Smooth muscle cell (in vitro differentiated cells): ENCODE measurements around the gene SYT8. TPM values are rescaled to one million over a fixed set of nuclear protein-coding genes. Genes with fewer than 3 reads are reported as not detected.

Source experiments
- DNase-seq: peaks from one replicate; lab custom pipeline; 2025; ENCODE audit not compliant: unreplicated experiment; lab: John Stamatoyannopoulos, UW
- H2AFZ ChIP-seq: fragments of 200-600 bp; sonication (generic); 2 replicates; pipeline ENCODE4 v1.6.0; 2016; ENCODE audit warnings: antibody characterized with exemption, low read depth, mild to moderate bottlenecking
- H3F3A ChIP-seq: fragments of 200-600 bp; sonication (generic); 2 replicates; pipeline ENCODE4 v1.6.0; 2017; ENCODE audit warnings: antibody characterized with exemption, low read depth
- H3K27ac ChIP-seq: fragments of 200-600 bp; sonication (generic); 2 replicates; pipeline ENCODE4 v1.5.1; 2016; ENCODE audit warnings: low read depth, mild to moderate bottlenecking
- H3K27me3 ChIP-seq: fragments of 200-600 bp; sonication (generic); 2 replicates; pipeline ENCODE4 v1.6.1; 2016; ENCODE audit warnings: low read depth, mild to moderate bottlenecking
- H3K36me3 ChIP-seq: fragments of 200-600 bp; sonication (generic); 2 replicates; pipeline ENCODE4 v1.5.1; 2016; ENCODE audit warnings: low read depth
- H3K4me1 ChIP-seq: fragments of 200-600 bp; sonication (generic); 2 replicates; pipeline ENCODE4 v1.5.1; 2016; ENCODE audit warnings: low read depth
- H3K4me2 ChIP-seq: fragments of 200-600 bp; sonication (generic); 2 replicates; pipeline ENCODE4 v1.6.0; 2016; ENCODE audit warnings: mild to moderate bottlenecking
- H3K4me3 ChIP-seq: fragments of 200-600 bp; sonication (generic); 2 replicates; pipeline ENCODE4 v1.5.1; 2016; ENCODE audit warnings: mild to moderate bottlenecking
- H3K79me2 ChIP-seq: fragments of 200-600 bp; sonication (generic); 2 replicates; pipeline ENCODE4 v1.6.0; 2016; ENCODE audit warnings: low read depth, mild to moderate bottlenecking
- H3K9ac ChIP-seq: fragments of 200-600 bp; sonication (generic); 2 replicates; pipeline ENCODE4 v1.6.0; 2016; ENCODE audit warnings: low read depth
- H3K9me3 ChIP-seq: fragments of 200-600 bp; sonication (generic); replicated peaks from 2 replicates; pipeline ENCODE4 v1.5.1; 2016; ENCODE audit warnings: low read depth
- H4K20me1 ChIP-seq: fragments of 200-600 bp; sonication (generic); 2 replicates; pipeline ENCODE4 v1.6.0; 2016; ENCODE audit warnings: low read depth
- WGBS: methylation state at CpG from one replicate; pipeline ENCODE4 v1.1.7; 2016; ENCODE audit warnings: low lambda C conversion rate; 5-methylcytosine and 5-hydroxymethylcytosine counted together
- polyA plus RNA-seq: library from polyadenylated mRNA; unstranded; fragments of >200 nt; fragmentation: Nextera tagmentation; extraction: Ambion mirVana; gene quantifications from 2 replicates; pipeline ENCODE4 v1.2.1, GENCODE V29; 2016
- total RNA-seq: library from RNA; depleted of rRNA; stranded (reverse); fragments of >200 nt; gene quantifications from 2 replicates; pipeline ENCODE4 v1.2.3, GENCODE V29; 2014
- TF ChIP-seq, protein P1 (sequence below): fragments of 200-600 bp; sonication (generic); IDR thresholded peaks from 2 replicates; pipeline ENCODE4 v1.5.1; 2017; ENCODE audit warnings: borderline replicate concordance, mild to moderate bottlenecking, antibody characterized with exemption; ENCODE audit not compliant: insufficient read depth, poor library complexity, severe bottlenecking

SYT8 gene
- total and polyA plus RNA-seq, 2 experiments from 2014 or later: 0.13 to 2.0 TPM

DNA sequence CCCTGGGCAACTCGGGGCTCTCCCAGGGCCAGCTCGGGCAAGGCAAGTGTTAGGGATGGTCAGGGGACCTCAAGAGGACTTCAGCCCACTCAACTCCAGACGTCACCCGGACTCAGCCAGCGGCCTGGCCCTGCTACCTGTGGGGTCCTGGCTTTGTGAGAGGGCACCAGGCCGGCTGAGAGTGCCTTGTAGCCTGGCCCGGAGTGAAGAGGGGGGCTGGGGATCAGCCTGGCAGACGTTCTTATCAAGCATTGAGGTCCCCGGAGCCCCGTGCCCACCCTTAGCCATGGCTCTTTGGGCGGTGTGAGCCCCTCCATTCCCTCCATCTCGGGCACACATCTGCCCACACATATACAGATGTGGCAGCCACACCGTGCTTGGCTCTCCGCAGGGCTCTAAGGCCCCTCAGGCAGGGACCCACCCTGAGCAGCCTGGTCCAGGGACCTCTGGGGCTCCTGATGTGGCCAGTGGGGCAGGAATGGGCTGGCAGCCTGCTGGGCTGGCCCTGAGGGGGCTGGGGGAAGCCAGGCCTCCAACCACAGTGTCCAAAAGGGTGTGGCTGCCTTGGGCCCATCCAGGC, 33.4 kb downstream of the SYT8 start:
- 91% methylated on average over 14 of the region's 14 CpGs for WGBS
- H3K79me2 ChIP-seq: no peaks in the 10 kb centered on the region
- H3K9me3 ChIP-seq: no peaks in the 10 kb centered on the region
- H3K4me2 ChIP-seq: no peak overlapping the region
- TF ChIP-seq, protein P1, sequence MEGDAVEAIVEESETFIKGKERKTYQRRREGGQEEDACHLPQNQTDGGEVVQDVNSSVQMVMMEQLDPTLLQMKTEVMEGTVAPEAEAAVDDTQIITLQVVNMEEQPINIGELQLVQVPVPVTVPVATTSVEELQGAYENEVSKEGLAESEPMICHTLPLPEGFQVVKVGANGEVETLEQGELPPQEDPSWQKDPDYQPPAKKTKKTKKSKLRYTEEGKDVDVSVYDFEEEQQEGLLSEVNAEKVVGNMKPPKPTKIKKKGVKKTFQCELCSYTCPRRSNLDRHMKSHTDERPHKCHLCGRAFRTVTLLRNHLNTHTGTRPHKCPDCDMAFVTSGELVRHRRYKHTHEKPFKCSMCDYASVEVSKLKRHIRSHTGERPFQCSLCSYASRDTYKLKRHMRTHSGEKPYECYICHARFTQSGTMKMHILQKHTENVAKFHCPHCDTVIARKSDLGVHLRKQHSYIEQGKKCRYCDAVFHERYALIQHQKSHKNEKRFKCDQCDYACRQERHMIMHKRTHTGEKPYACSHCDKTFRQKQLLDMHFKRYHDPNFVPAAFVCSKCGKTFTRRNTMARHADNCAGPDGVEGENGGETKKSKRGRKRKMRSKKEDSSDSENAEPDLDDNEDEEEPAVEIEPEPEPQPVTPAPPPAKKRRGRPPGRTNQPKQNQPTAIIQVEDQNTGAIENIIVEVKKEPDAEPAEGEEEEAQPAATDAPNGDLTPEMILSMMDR: no peak
- H2AFZ ChIP-seq: no peak overlapping the region
- H4K20me1 ChIP-seq: no peaks in the 10 kb centered on the region
- H3K27ac ChIP-seq: no peak overlapping the region
- peaks cover 10% of the 10 kb centered on the region for H3K4me1 ChIP-seq
- no peaks in the 10 kb centered on the region for H3K27me3 ChIP-seq
- DNase-seq: no peak
- no peaks in the 10 kb centered on the region for H3F3A ChIP-seq
- H3K4me3 ChIP-seq: no peak overlapping the region
- no peaks in the 10 kb centered on the region for H3K36me3 ChIP-seq
- no peak overlapping the region for H3K9ac ChIP-seq

DNA sequence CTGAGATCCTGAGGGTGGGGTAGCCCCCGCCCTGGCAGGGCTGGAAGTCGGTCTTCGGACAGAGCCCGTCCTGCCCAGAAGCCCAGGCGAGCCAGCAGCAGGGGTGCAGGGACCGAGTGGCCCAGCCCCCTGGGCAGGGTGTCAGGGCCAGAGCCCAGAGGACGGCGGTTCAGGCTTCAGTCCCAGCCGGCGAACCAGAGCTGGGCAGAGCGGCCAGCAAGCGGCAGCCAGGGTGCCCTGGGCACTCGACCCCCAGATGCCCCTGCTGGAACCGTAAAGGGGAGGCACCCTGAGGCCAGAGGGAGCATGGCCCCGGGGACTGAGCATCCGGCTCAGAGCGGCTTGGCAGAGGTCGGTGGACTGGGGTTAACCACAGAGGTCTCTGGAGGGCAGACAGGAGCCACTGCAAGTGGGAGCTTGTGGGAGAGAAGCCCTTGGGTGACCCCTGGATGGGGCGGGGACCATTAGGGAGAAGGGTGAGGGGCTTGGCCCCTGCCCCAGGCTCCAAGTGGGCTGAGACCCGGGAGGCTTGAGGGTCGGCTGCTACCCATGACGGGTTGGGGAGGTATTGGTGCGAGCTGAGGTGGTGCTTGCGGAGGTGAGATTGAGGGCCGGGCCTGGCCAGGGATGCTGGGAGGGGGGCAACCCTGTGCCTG, 34.0 kb downstream of the SYT8 start:
- 91% methylated on average over 25 of the region's 25 CpGs for WGBS

DNA sequence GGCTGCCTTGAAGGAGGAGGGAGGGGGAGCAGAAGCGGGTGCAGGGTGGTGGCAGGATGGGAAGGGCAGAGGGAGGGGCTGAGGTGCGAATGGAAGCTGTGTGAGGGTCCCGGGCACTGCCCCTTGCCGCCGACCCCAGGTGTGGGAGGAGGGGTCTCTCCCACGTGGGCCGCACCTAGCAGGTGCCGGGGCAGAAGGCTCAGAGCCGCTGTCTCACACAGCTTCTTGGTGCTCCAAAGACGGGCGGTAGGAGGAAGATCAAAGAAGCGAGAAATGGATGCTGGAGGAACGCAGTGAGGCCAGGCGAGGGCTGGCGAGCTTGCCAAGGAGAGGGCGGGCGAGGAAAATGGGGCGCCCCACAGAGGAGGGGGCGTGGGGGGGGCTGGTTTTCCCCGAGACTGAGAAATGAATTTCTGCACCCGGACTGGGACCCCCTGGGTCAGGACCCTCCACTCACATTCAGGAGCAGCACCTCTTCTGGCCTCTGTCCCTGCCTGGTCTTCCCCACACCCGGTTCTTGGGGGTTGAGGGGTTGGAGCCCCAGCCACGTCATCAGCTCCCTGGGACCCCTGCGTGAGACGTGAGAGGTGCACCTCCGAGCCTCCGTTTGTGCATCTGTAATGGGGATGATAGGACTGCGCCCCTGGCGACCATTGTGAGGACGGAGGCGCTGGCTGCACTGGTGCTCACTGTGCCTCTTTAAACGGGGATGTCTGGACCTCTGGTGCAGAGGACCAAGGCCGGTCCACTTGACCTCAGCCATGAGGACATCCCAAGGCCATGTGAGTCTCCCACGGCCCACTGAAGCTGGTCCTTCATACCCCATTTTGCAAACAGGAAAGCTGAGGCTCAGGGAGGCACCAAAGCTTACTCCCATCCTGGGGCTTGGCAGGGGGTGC, 34.9 kb downstream of the SYT8 start:
- Histone ChIP-seq H3K36me3 (no peaks in the 10 kb centered on the region), H3K27ac (no peak overlapping the region), H3K79me2 (no peaks in the 10 kb centered on the region), H3K9me3 (no peaks in the 10 kb centered on the region), H3F3A (no peaks in the 10 kb centered on the region), H4K20me1 (no peaks in the 10 kb centered on the region), H2AFZ (no peak overlapping the region), H3K4me2 (no peak overlapping the region), H3K9ac (no peak overlapping the region), H3K4me3 (no peak overlapping the region), H3K4me1 (peaks cover 3% of the 10 kb centered on the region), H3K27me3 (no peaks in the 10 kb centered on the region)
- 84% methylated on average over 25 of the region's 34 CpGs for WGBS
- DNase-seq: no peak
- TF ChIP-seq, protein P1: no peak

More for the DNA sequence above, 34.0 kb downstream of the SYT8 start:
- no peaks in the 10 kb centered on the region for H3F3A ChIP-seq
- DNase-seq: no peak
- H3K27me3 ChIP-seq: no peaks in the 10 kb centered on the region
- no peak overlapping the region for H3K9ac ChIP-seq
- no peak overlapping the region for H3K27ac ChIP-seq
- H3K36me3 ChIP-seq: no peaks in the 10 kb centered on the region
- TF ChIP-seq, protein P1: no peak
- no peak overlapping the region for H2AFZ ChIP-seq
- no peaks in the 10 kb centered on the region for H4K20me1 ChIP-seq
- H3K79me2 ChIP-seq: no peaks in the 10 kb centered on the region
- no peaks in the 10 kb centered on the region for H3K9me3 ChIP-seq
- H3K4me1 ChIP-seq: peaks cover 10% of the 10 kb centered on the region
- H3K4me3 ChIP-seq: no peak overlapping the region
- no peak overlapping the region for H3K4me2 ChIP-seq
